PC-3 (cell line): ENCODE results near the gene HLCS. TPM values are rescaled to one million over a fixed set of nuclear protein-coding genes. Genes with fewer than 3 reads are reported as not detected.
A peak's percentile ranks its signal among the peaks of the same experiment; 100 is the strongest.
"Not testable (repeated sequence)": the region's sequence is repeated elsewhere in the genome, so short reads cannot be mapped to it uniquely, and the experiment has no call there.

Source experiments
- ATAC-seq: fragments of 200-7000 bp; cut with Tn5 transposase; 2 replicates; pipeline ENCODE4 v1.9.1; 2020; ENCODE audit warnings: mild to moderate bottlenecking, moderate library complexity
- BruUV-seq: library from RNA; stranded (reverse); fragments of 400-500 nt; replicated peaks from 2 replicates; lab custom pipeline; 2021; lab: Mats Ljungman, UMichigan
- CTCF ChIA-PET: fragments of 300-600 bp; sonication (Branson Sonifier 250); formaldehyde crosslinking; loops from one replicate; lab custom pipeline; 2022; ENCODE audit warnings: antibody characterized with exemption; lab: Charles Lee
- POLR2A ChIA-PET: fragments of 300-600 bp; sonication (Branson Sonifier 250); formaldehyde crosslinking; loops from one replicate; lab custom pipeline; 2022; ENCODE audit warnings: antibody characterized with exemption; ENCODE audit not compliant: unreplicated experiment; lab: Charles Lee
- DNase-seq: peaks from one replicate; pipeline ENCODE4 v3.0.0-alpha.2; 2015
- H2AFZ ChIP-seq: fragments of 300-600 bp; sonication (generic); 2 replicates; pipeline ENCODE4 v1.6.0; 2016; ENCODE audit warnings: antibody characterized with exemption, low read length
- H3F3A ChIP-seq: fragments of 300-600 bp; sonication (generic); one replicate; pipeline ENCODE4 v1.6.0; 2017; ENCODE audit warnings: antibody characterized with exemption, low read length, control low read depth, mild to moderate bottlenecking; ENCODE audit not compliant: unreplicated experiment
- H3K27ac ChIP-seq: fragments of 300-600 bp; sonication (generic); 2 replicates; pipeline ENCODE4 v1.5.1; 2016; ENCODE audit warnings: mild to moderate bottlenecking, low read length
- H3K27me3 ChIP-seq: fragments of 300-600 bp; sonication (generic); 2 replicates; pipeline ENCODE4 v1.6.1; 2016; ENCODE audit warnings: low read length, mixed read lengths
- H3K36me3 ChIP-seq: fragments of 300-600 bp; sonication (generic); 2 replicates; pipeline ENCODE4 v1.6.1; 2016; ENCODE audit warnings: low read depth, mixed run types, low read length, mixed read lengths
- H3K4me1 ChIP-seq: fragments of 300-600 bp; sonication (generic); 2 replicates; pipeline ENCODE4 v1.5.1; 2016; ENCODE audit warnings: low read length; ENCODE audit not compliant: insufficient read depth
- H3K4me2 ChIP-seq: fragments of 300-600 bp; sonication (generic); 2 replicates; pipeline ENCODE4 v1.6.0; 2016; ENCODE audit warnings: low read length
- H3K4me3 ChIP-seq: fragments of 300-600 bp; sonication (generic); 2 replicates; pipeline ENCODE4 v1.5.1; 2016; ENCODE audit warnings: mild to moderate bottlenecking, low read length, mixed read lengths
- H3K79me2 ChIP-seq: fragments of 300-600 bp; sonication (generic); 2 replicates; pipeline ENCODE4 v1.6.1; 2017; ENCODE audit warnings: low read length, mixed read lengths
- H3K9ac ChIP-seq: fragments of 300-600 bp; sonication (generic); 2 replicates; pipeline ENCODE4 v1.6.0; 2016; ENCODE audit warnings: mild to moderate bottlenecking, low read length
- H3K9me2 ChIP-seq: fragments of 300-600 bp; sonication (generic); replicated peaks from 2 replicates; pipeline ENCODE4 v1.6.1; 2016; ENCODE audit warnings: mixed run types, low read length, mixed read lengths
- H3K9me3 ChIP-seq: fragments of 300-600 bp; sonication (generic); 2 replicates; pipeline ENCODE4 v1.6.1; 2016; ENCODE audit warnings: low read length, mixed read lengths
- H4K20me1 ChIP-seq: fragments of 300-600 bp; sonication (generic); 2 replicates; pipeline ENCODE4 v1.6.1; 2016; ENCODE audit warnings: low read length, mixed read lengths
- EZH2 ChIP-seq: fragments of 300-600 bp; sonication (generic); IDR thresholded peaks from one replicate; pipeline ENCODE4 v1.6.1; 2017; ENCODE audit warnings: antibody characterized with exemption, mild to moderate bottlenecking, low read length; ENCODE audit not compliant: unreplicated experiment
- EZH2phosphoT487 ChIP-seq: fragments of 300-600 bp; sonication (generic); IDR thresholded peaks from 2 replicates; pipeline ENCODE4 v1.6.1; 2018; ENCODE audit warnings: mild to moderate bottlenecking, antibody characterized with exemption, low read length, borderline replicate concordance
- intact Hi-C: fragments of 100-400 bp; cut with micrococcal nuclease; formaldehyde crosslinking; loops from 2 replicates; pipeline ENCODE4 v1.9.0; 2023
- total RNA-seq: library from RNA; depleted of rRNA; stranded (reverse); fragments of >200 nt; gene quantifications from 2 replicates; pipeline ENCODE4 v1.2.3, GENCODE V29; 2014
- TF ChIP-seq, protein P1 (sequence below): fragments of 300-600 bp; sonication (generic); conservative IDR thresholded peaks from 2 replicates; pipeline ENCODE4 v1.5.1; 2017; ENCODE audit warnings: antibody characterized with exemption, low read depth, mild to moderate bottlenecking, low read length

Gene HLCS
- total RNA-seq, 1 experiment from 2014 or later, result 44.1 TPM

DNA sequence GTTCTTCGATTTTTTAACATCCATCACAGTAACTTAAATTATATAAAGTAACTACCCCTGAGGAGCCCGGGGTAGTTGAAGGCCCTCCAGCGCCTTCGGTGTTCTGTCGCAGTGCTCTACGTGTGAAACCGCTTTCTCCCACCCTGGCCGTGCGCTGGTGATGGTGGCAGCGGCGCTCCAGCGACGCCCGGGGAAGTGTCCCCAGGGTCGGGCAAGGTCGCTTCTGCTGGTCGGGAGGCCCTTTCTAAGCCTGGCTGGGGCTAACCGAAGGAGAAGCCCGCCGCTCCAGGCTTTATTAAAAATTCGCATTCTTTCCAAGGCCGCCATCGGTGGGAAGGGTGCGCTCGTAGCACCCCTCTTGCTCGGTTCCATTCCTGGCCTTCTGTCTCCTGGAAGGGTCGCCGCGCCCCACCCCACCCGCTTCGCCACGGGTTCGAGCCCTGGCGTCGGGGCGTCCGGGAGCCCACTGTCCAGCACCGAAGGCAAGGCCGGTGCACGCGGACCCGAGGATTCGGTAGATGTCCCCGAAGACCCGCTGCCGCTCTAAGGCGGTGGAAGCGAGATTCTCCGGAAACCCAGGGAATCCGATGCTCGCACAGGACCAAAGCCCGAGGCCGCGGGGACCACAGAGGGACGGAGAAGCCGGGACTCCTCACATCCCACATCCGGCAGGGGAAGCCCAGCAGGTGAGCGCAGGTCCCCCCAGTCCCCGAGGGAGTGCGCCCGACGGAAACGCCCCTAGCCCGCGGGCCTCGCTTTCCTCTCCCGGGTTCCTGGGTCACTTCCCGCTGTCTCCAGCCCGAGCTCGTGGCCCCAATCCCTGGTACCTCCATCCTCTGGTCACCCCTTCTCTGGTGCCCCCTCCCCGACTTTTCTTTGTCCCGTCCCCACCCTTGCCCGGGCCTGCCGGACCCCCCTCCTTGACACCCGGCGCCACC, 39.3 kb upstream of the HLCS start:
- POLR2A ChIA-PET, result interaction anchor here (0.6 kb wide), 1 partner anchor 20 kb away, joined by 5 read pairs; no protein-coding TSS in a partner anchor
- DNase-seq, result no peak
- Histone ChIP-seq H3K4me1 (peaks cover 13% of the 10 kb centered on the region; the same call in 1 of the 2 replicates), H3K9me2 (no peaks in the 10 kb centered on the region), H3K4me3 (peak overlapping the region; percentile 76), H4K20me1 (no peaks in the 10 kb centered on the region), H3F3A (no peaks in the 10 kb centered on the region), H2AFZ (peak overlapping the region; percentile 100), H3K27me3 (no peaks in the 10 kb centered on the region), H3K79me2 (no peaks in the 10 kb centered on the region), H3K9ac (no peak overlapping the region), H3K27ac (no peak overlapping the region), H3K36me3 (no peaks in the 10 kb centered on the region), H3K4me2 (peak overlapping the region; percentile 86), H3K9me3 (no peaks in the 10 kb centered on the region)
- CTCF ChIA-PET, result no interaction called here
- ATAC-seq, result no peak
- intact Hi-C loops, result loop anchor here (5.0 kb wide), 1 partner anchor 81 kb away; no protein-coding TSS in a partner anchor
- BruUV-seq, result no TSS peak
- no peak for TF ChIP-seq EZH2
- TF ChIP-seq EZH2phosphoT487, result no peak
- TF ChIP-seq, protein P1, sequence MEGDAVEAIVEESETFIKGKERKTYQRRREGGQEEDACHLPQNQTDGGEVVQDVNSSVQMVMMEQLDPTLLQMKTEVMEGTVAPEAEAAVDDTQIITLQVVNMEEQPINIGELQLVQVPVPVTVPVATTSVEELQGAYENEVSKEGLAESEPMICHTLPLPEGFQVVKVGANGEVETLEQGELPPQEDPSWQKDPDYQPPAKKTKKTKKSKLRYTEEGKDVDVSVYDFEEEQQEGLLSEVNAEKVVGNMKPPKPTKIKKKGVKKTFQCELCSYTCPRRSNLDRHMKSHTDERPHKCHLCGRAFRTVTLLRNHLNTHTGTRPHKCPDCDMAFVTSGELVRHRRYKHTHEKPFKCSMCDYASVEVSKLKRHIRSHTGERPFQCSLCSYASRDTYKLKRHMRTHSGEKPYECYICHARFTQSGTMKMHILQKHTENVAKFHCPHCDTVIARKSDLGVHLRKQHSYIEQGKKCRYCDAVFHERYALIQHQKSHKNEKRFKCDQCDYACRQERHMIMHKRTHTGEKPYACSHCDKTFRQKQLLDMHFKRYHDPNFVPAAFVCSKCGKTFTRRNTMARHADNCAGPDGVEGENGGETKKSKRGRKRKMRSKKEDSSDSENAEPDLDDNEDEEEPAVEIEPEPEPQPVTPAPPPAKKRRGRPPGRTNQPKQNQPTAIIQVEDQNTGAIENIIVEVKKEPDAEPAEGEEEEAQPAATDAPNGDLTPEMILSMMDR, result no peak

DNA sequence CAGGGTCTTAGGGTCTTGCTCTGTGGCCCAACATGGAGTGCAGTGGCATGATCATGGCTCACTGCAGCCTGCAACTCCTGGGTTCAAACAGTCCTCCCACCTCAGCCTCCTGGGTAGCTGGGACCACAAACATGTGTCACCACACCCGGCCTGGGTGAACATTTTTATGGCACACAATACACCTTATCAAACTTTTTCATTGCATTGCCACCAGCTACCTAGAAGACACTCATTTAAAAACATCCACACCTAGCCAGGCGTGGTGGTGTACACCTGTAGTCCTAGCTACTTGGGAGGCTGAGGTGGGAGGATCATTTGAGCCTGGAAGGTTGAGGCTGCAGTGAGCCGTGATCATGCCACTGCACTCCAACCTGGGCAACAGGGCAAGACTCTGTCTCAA, 37.4 kb upstream of the HLCS start:
- H3K79me2 ChIP-seq, H3K27ac ChIP-seq, CTCF ChIA-PET, BruUV-seq, H3K9ac ChIP-seq, intact Hi-C loops, H3K4me2 ChIP-seq, ATAC-seq, H3F3A ChIP-seq, H3K27me3 ChIP-seq, H3K36me3 ChIP-seq, H3K9me3 ChIP-seq, H3K4me1 ChIP-seq, POLR2A ChIA-PET, H3K9me2 ChIP-seq, H4K20me1 ChIP-seq, H2AFZ ChIP-seq, H3K4me3 ChIP-seq, DNase-seq: not testable (repeated sequence)

DNA sequence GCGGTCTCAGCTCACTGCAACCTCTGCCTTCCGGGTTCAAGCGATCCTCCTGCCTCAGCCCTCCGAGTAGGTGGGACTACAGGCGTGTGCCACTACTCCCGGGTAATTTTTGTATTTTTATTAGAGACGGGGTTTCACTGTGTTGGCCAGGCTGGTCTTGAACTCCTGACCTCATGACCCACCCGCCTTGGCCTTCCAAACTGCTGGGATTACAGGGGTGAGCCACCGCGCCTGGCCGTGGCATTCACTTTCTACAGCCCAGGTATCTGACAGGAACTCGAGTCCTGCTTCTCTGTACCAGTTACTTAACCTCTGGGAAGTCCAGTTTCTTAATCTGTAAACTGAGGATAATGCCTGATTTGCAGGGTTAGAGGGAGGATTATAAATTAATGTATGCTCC, 36.4 kb upstream of the HLCS start:
- H3F3A ChIP-seq, intact Hi-C loops, ATAC-seq, H3K4me2 ChIP-seq, H3K9me2 ChIP-seq, H3K9me3 ChIP-seq, H3K27me3 ChIP-seq, CTCF ChIA-PET, DNase-seq, H2AFZ ChIP-seq, H3K79me2 ChIP-seq, H3K27ac ChIP-seq, H3K9ac ChIP-seq, H3K4me3 ChIP-seq, BruUV-seq, H3K36me3 ChIP-seq, H4K20me1 ChIP-seq, POLR2A ChIA-PET, H3K4me1 ChIP-seq: not testable (repeated sequence)
